Aorta (tissue), 5 donors: Measurements from ENCODE around the gene NSUN7. TPM values are rescaled to one million over a fixed set of nuclear protein-coding genes. Genes with fewer than 3 reads are reported as not detected.
"Not testable (repeated sequence)": the region's sequence is repeated elsewhere in the genome, so short reads cannot be mapped to it uniquely, and the experiment has no call there.

Source experiments
- ATAC-seq: fragments of 200-7000 bp; cut with Tn5 transposase; one replicate; pipeline ENCODE4 v1.9.1; 2022; ENCODE audit warnings: moderate library complexity; ENCODE audit not compliant: low FRiP score
- DNase-seq, 2 donors: peaks; one replicate each; pipeline ENCODE4 v3.0.0-alpha.2; 2020
- H3K27ac ChIP-seq, 2 donors: one replicate each; pipeline ENCODE4 v1.5.1; 2013; ENCODE audit warnings: low read length in 2 of 2, mild to moderate bottlenecking in 2 of 2, moderate library complexity in 2 of 2, control low read depth in 1 of 2, inconsistent platforms in 1 of 2, low read depth in 1 of 2
- H3K27me3 ChIP-seq, 2 donors: one replicate each; pipeline ENCODE4 v1.6.1; 2013; ENCODE audit warnings: control low read depth in 1 of 2, low read length in 1 of 2, mild to moderate bottlenecking in 1 of 2, moderate library complexity in 1 of 2; ENCODE audit not compliant: insufficient read depth in 2 of 2, control insufficient read depth in 1 of 2
- H3K36me3 ChIP-seq, 2 donors: one replicate each; pipeline ENCODE4 v1.6.1; 2013; ENCODE audit warnings: control low read depth in 1 of 2, low read length in 1 of 2, mild to moderate bottlenecking in 1 of 2; ENCODE audit not compliant: insufficient read depth in 2 of 2, control insufficient read depth in 1 of 2
- H3K4me1 ChIP-seq, 2 donors: one replicate each; pipeline ENCODE4 v1.6.1; 2013; ENCODE audit warnings: low read length in 2 of 2, control low read depth in 1 of 2, mild to moderate bottlenecking in 1 of 2, moderate library complexity in 1 of 2; ENCODE audit not compliant: insufficient read depth in 2 of 2, control insufficient read depth in 1 of 2
- H3K4me3 ChIP-seq, 2 donors: one replicate each; pipeline ENCODE4 v1.5.1; 2013; ENCODE audit warnings: low read length in 2 of 2, control low read depth in 1 of 2, mild to moderate bottlenecking in 1 of 2
- H3K9me3 ChIP-seq: one replicate; pipeline ENCODE4 v1.6.1; 2013; ENCODE audit warnings: mild to moderate bottlenecking, low read length; ENCODE audit not compliant: control insufficient read depth
- WGBS, 2 donors: extraction: QIAGEN DNeasy Blood & Tissue Kit; methylation state at CpG; one replicate each; pipeline ENCODE4 v1.1.7; 2013; 5-methylcytosine and 5-hydroxymethylcytosine counted together
- intact Hi-C, 2 donors: fragments of 100-400 bp; cut with DNase I; formaldehyde crosslinking; loops; one replicate each; pipeline versions ENCODE4 v1.14.2 to v1.15.0; 2022
- polyA plus RNA-seq, 2 donors: library from polyadenylated mRNA; stranded (reverse); fragments of 200-250 nt; gene quantifications; one replicate each; pipeline ENCODE4 v1.2.3, GENCODE V29; 2013
- total RNA-seq, 2 donors: library from RNA; stranded (reverse); fragmentation: NEBNext Ultra II Directional; extraction: Animal tissue kit (Norgen Biotek cat#: 25700); gene quantifications; one replicate each; pipeline ENCODE4 v1.2.1, GENCODE V29; 2021
- donor health status: healthy with polysubstance abuse.
- donor health status: Bipolar disorder and iron deficiency.
- donor health status: DM: no; HTN: no; CAD: no.
- donor health status: DM: no; HTN: no; CAD: no.
- donor health status: DM: yes; HTN: yes; CAD: no.

Gene NSUN7
- total and polyA plus RNA-seq, 4 donors: 0.75 to 16.3 (median 5.8) TPM

- DNase-seq, H3K27me3 ChIP-seq, H3K9me3 ChIP-seq, H3K4me1 ChIP-seq, intact Hi-C loops, ATAC-seq, H3K4me3 ChIP-seq, H3K27ac ChIP-seq: not testable (repeated sequence)
- 93 to 94% methylated on average over 6 of the region's 6 CpGs for WGBS, 2 donors
- peaks cover 7 to 10% of the 10 kb centered on the region in 2 donors for H3K36me3 ChIP-seq
These were observed 67.4 kb downstream of the NSUN7 start for GRCh38 chr4:40817157-40817556.

- intact Hi-C loops: no loop called here
- Histone ChIP-seq H3K4me1 (no peaks in the 10 kb centered on the region), H3K36me3 (peaks cover 13 to 14% of the 10 kb centered on the region in 2 donors), H3K27me3 (no peaks in the 10 kb centered on the region), H3K27ac (no peak overlapping the region), H3K4me3 (no peak overlapping the region), H3K9me3 (no peaks in the 10 kb centered on the region)
- 94 to 96% methylated on average over 11 of the region's 11 CpGs for WGBS, 2 donors
- DNase-seq: no peak
- no peak for ATAC-seq
These were observed 70.3 kb downstream of the NSUN7 start for GRCh38 chr4:40820101-40820500.

GRCh38 chr4:40822420-40823166, 72.8 kb downstream of the NSUN7 start:
- peaks cover 8 to 13% of the 10 kb centered on the region in 2 donors for H3K36me3 ChIP-seq

GRCh38 chr4:40825014-40825838, 75.5 kb downstream of the NSUN7 start:
- Histone ChIP-seq H3K36me3 (peaks cover 8 to 14% of the 10 kb centered on the region in 2 donors), H3K27me3 (no peaks in the 10 kb centered on the region), H3K4me1 (no peaks in the 10 kb centered on the region), H3K4me3 (no peak overlapping the region), H3K27ac (no peak overlapping the region), H3K9me3 (no peaks in the 10 kb centered on the region)
- no peak for ATAC-seq
- intact Hi-C loops: no loop called here
- no peak for DNase-seq
- WGBS, 2 donors: 80 to 84% methylated on average over 19 of the region's 19 CpGs

More at GRCh38 chr4:40822420-40823166, 72.8 kb downstream of the NSUN7 start:
- no peaks in the 10 kb centered on the region for H3K9me3 ChIP-seq
- H3K27ac ChIP-seq: no peak overlapping the region
- ATAC-seq (no peak), DNase-seq (no peak)
- WGBS, 2 donors: 91 to 93% methylated on average over 8 of the region's 8 CpGs
- intact Hi-C loops: no loop called here
- no peaks in the 10 kb centered on the region for H3K27me3 ChIP-seq
- no peak overlapping the region for H3K4me3 ChIP-seq
- H3K4me1 ChIP-seq: no peaks in the 10 kb centered on the region

GRCh38 chr4:40826821-40827220, 77.1 kb downstream of the NSUN7 start:
- ATAC-seq: no peak
- Histone ChIP-seq H3K27ac (no peak overlapping the region), H3K36me3 (peaks cover 8 to 13% of the 10 kb centered on the region in 2 donors), H3K4me1 (no peaks in the 10 kb centered on the region), H3K4me3 (no peak overlapping the region), H3K9me3 (no peaks in the 10 kb centered on the region), H3K27me3 (no peaks in the 10 kb centered on the region)
- intact Hi-C loops: no loop called here
- DNase-seq: no peak
- WGBS, 2 donors: 87 to 91% methylated on average over 5 of the region's 5 CpGs

GRCh38 chr4:40827758-40828157, 78.0 kb downstream of the NSUN7 start:
- Histone ChIP-seq H3K4me1 (no peaks in the 10 kb centered on the region), H3K9me3 (no peaks in the 10 kb centered on the region), H3K27me3 (no peaks in the 10 kb centered on the region), H3K36me3 (peaks cover 7 to 8% of the 10 kb centered on the region in 2 donors), H3K4me3 (no peak overlapping the region), H3K27ac (no peak overlapping the region)
- WGBS, 2 donors: 83 to 89% methylated on average over 6 of the region's 6 CpGs
- ATAC-seq (no peak), DNase-seq (no peak)
- intact Hi-C loops: no loop called here

- no peaks in the 10 kb centered on the region for H3K4me1 ChIP-seq
- H3K27me3 ChIP-seq: no peaks in the 10 kb centered on the region
- H3K4me3 ChIP-seq: no peak overlapping the region
- intact Hi-C loops: no loop called here
- ATAC-seq (no peak), DNase-seq (no peak)
- WGBS, 2 donors: 91 to 93% methylated on average over 9 of the region's 9 CpGs
- peaks cover 1 to 2% of the 10 kb centered on the region in 2 donors for H3K36me3 ChIP-seq
- H3K9me3 ChIP-seq: no peaks in the 10 kb centered on the region
- no peak overlapping the region for H3K27ac ChIP-seq
These were observed 78.9 kb downstream of the NSUN7 start for GRCh38 chr4:40828661-40829060.

- ATAC-seq (no peak), DNase-seq (peak in 1 of 2 donors; percentile 71)
- WGBS, 2 donors: 79 to 91% methylated on average over 4 of the region's 4 CpGs
- no peaks in the 10 kb centered on the region for H3K27me3 ChIP-seq
- no peaks in the 10 kb centered on the region for H3K9me3 ChIP-seq
- H3K4me3 ChIP-seq: no peak overlapping the region
- H3K4me1 ChIP-seq: no peaks in the 10 kb centered on the region
- peaks cover 0 to 1% of the 10 kb centered on the region in 2 donors for H3K36me3 ChIP-seq
- no peak overlapping the region for H3K27ac ChIP-seq
- intact Hi-C loops: no loop called here
These were observed 79.8 kb downstream of the NSUN7 start for GRCh38 chr4:40829586-40829985.
